Effector CD8-positive, alpha-beta T cell (primary cell): Measurements from ENCODE around the gene UBIAD1.
"Not testable (repeated sequence)": the region's sequence is repeated elsewhere in the genome, so short reads cannot be mapped to it uniquely, and the experiment has no call there.

Experiments used
- DNase-seq: peaks from one replicate; lab custom pipeline; 2025; lab: John Stamatoyannopoulos, UW
- total RNA-seq, 4 experiments: gene quantifications; one replicate each; lab custom pipeline; 2026; lab: John Stamatoyannopoulos, UW

UBIAD1 gene, protein sequence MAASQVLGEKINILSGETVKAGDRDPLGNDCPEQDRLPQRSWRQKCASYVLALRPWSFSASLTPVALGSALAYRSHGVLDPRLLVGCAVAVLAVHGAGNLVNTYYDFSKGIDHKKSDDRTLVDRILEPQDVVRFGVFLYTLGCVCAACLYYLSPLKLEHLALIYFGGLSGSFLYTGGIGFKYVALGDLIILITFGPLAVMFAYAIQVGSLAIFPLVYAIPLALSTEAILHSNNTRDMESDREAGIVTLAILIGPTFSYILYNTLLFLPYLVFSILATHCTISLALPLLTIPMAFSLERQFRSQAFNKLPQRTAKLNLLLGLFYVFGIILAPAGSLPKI
- total RNA-seq, result 24.5 to 38.1 (median 37.0) reads per million in 4 experiments

DNA sequence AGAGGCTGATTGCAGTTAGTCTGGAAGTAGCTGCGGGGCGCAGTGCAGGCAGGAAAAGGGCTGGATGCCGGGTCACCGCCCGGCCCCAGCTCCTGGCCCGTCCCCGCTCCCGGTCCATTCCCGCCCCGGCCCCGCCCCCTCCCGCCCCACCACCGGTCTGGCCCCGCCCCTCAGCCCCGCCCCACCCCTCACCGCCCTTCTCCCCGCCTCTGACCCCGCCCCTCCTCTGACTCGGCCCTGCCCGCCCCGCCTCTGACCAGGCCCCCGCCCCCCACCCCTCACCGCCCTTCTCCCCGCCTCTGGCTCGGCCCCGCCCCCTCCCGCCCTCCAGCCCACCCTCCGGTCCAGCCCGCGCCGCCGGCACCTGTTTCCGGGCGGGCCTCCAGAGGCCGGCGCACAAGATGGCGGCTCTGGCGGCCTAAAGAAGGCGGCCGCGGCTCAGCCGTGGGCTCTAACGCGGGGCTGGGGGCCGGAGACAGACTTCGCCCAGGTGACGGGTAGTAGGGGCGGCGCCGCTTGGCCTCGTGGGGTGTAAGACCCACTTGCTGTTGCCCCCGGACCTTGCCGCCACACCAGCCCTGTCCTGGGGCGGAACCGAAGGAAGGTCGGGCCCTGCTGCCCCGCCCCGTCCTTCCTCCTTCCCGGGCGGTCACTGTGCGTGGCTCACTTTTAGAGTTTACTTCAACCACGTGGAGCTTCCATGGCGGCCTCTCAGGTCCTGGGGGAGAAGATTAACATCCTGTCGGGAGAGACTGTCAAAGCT, at the start of gene UBIAD1:
UBIAD1 (plus strand) TSS at position 367 of the 763 bp plus-strand sequence; CDS start at position 701, 334 bp downstream.
- DNase-seq, result peak; percentile 84

DNA sequence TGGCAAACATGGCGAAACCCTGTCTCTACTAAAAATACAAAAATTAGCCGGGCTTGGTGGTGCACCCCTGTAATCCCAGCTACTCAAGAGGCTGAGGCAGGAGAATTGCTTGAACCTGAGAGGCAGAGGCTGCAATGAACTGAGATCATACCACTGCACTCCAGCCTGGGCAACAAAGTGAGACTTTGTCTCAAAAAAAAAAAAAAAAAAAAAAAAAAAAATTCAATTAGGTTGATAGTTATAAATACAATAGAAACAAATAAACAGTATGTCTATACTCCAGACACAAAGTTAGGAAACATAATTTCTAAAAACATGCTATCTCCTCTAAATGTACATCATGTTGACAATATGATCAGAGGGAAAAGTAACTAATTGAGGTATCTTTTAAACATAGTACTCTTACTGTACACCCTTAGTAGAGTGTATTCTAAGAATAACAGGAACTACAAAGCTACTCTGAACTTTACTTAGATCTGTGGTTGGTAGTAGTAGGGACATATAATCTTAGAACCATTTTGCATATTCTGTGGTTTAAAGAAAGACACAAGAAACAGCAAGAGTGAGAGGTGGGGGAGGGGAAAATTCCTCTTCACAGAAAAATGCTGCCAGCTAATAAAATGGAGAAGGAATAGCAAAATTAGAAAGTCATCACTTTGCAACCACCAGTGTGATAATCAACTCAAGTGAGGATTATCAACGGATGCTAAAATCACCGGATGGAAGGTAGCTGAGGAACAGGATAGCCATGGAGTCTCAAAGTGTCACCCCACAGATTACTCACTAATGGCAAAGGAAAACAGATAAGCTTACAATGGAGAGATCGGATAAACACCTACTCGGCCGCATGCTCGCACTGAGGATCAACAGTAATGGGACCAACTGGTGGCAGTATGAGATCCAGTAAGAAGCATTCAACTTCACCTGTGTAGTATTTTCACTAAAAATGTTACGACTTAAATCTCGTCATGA, 45.6 kb upstream of the UBIAD1 start:
- no peak for DNase-seq

DNA sequence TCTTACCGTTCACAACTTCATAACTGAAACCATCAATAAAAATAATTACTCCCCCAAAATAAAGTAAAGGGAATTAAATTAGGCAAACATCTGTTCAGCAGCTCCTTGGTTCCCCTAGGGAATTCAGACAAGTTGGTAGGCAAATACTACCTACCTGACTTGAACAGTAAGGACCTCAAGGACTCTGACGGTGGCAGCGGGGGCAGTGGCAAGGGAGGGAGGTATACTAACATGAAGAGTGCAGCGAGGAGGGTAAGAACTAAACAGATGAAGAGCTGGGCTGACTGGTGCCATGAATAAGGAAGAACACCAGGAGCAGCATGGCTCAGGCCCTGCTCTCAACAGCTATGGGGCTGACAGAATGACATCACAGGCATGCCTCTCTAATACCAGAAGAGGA, 43.8 kb upstream of the UBIAD1 start:
- no peak for DNase-seq

DNA sequence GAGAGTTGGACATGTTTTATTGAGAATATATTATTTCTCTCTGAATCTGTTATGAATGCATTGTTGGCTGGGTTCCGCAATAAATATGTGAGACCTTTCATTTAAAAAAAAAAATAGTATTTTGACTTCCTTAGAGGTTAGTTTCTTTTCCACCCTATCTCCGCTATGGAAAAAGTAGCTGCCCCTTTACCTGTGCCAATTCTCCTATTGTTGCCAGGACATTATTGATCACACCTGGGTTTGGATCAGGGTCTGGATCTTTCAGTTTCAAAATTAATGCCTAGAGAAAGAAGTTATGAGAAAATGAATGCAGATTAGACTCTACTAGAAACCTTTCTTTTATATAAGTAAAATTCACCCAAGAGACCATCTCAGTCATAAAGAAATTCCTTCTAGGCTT, 39.8 kb upstream of the UBIAD1 start:
- DNase-seq, result no peak

DNA sequence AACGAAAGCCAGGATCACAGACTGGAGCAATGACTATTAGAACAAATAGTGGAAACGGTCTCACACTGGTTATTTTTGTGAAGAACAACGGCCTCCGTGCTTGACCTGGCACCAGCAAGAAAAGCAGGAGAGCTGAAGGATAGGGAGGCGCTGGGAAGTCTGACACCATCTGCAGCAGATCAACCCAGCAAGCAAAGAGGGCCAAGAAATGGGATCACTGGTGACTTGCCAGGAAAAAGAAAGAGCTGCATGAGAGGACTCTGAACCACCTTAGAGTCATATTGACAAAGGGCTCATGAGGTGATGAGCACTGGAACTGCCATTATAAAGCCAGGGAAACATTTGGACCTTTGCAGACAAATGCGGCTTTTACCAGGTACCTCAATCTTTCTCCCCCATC, 35.6 kb upstream of the UBIAD1 start:
- no peak for DNase-seq

DNA sequence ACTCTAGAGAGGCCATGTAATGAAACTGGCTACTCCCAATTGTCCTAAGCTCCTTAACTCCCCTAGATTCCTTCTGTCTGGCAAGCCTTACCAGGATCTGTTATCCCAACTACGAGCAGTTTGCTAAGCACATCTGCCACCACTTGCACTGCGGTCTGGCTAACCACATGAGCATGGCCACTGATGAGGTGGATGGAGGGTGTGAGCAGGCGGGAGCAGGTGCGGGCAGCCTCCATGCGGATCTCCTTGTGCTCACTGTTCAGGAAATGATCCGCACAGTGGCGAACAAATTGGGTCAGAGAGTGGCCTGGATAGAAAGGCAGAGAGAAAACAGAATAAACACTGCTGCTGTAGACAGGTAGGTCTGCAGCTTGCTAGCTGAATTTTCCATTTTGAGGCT, 34.7 kb upstream of the UBIAD1 start:
- DNase-seq, result no peak

DNA sequence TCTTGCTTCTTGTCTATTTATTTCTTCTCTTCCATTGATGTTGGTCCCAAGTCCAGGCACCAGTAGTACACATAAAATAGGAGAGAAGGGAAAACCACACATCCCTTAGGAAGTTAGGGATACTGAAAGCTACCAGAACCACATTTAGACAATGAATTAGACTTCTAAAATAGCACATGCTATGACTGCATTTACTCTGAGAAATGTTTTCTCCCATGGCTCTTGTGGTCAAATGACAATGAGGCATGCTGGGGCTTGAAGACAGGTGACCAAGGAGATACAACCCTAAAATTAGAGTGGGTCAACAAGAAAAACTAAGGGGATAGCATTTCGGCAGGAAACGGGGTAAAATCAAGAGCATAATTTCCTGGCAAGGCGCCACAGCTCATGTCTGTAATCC, 27.8 kb upstream of the UBIAD1 start:
- no peak for DNase-seq

DNA sequence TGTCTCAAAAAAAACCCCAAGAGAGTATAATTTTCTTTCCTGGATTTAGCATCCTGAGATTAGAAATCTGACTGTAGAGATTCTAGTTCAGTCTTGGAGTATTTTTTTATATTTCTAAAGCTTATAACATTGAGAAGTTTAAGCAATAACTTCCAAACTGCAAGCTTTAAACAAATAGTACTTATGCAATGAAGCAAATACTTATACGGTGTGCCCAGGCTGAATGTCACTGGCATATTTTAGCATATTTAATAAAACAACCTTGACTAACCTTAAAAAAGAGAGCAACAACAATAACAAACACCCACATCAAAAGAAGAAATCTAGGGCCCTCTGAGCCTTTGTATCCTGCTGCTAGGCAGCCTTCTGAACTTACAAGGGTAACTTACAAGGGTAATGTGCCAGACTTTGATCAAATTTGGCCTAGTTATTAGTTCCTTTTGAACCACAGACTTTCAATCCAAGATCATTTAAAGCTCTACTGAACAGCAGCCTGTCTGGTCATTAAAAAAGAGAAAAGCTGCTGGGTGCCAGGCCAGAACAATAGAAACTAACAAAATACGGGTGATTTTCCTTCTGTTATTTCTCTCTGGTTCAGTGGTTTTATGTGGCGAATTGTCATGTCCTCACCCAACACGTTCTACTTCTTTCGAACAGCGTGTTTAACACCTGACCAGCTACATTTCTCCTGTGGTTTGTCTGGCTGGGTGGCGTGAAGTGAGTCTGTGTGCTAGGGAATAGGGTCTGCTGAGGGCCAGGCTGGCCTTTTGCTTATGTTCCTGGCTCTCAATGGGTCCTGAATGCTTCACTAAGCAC, 26.9 kb upstream of the UBIAD1 start:
- DNase-seq, result no peak

DNA sequence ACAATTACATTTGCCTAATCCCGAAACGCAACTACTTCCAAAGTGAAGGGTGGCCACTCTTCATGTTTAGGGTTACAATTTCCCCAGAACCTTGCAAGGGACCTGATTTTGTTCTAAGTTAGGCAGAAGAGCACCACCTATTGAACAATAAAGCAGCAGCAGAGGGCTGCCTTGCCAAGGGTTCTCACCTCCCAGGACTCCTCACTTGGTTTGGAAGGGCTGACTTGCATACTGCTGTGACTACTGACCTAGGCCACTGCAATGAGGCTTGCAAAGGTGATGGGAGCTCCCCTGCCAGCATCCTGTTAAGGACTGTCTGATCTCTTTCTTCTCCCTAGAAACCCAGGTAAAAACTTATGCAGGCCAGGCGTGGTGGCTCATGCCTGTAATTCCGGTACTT, 24.8 kb upstream of the UBIAD1 start:
- no peak for DNase-seq

DNA sequence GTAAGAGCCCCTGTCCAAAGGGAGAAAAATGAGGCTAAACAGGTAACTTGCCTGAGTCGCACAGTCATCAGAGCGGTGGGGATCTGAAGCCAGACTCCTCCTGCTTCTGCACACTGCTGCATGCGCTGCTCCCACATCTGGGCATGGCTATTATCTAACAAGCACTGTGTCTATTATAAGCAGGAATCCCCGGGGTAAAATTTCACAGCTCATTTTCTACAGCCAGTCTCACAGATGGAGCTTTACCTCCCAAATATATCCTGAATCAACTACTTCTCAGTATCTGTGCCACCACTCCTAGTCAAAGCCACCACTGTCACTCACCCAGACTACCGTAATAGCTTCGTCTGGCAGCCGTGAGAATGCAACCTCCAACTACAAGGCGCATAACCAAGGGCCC, 20.5 kb upstream of the UBIAD1 start:
- no peak for DNase-seq

DNA sequence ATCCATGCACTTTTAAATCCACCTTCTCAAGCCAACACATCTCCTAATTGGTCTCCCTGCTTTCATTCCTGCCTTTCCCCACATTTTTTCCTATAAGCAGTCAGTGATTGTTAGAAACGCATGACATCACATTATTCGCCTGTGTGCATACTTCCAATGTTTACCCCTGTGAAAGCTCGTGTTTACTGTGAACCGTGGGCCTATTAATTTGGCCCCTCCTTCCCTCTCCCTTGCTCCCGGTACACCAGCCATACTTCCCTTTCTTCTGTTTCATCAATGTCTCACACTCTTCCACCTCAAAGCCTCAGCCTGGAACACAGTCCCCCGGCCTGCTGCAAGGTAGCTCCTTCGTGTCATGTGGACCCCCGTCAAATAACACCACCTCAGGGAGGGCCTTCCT, 19.8 kb upstream of the UBIAD1 start:
- no peak for DNase-seq

DNA sequence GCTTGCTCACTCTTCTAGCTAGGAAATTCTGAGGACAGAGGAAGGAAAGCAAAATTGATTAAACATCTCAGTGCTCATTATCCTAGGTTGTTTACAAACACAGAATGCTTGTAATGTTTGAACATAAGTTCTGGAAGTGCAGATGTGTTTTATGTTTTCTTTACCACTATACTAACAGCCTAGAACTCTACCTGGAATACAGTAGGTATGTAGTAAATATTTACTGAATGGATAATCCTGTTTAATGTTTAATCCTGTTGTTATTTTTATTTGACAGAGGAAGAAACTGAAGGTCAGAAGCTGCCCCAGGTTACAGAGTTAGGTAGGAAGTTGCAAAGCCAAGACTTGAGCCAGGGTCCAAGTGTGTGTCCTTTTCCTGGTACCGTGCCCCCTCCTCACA, 16.7 kb upstream of the UBIAD1 start:
- DNase-seq, result no peak

DNA sequence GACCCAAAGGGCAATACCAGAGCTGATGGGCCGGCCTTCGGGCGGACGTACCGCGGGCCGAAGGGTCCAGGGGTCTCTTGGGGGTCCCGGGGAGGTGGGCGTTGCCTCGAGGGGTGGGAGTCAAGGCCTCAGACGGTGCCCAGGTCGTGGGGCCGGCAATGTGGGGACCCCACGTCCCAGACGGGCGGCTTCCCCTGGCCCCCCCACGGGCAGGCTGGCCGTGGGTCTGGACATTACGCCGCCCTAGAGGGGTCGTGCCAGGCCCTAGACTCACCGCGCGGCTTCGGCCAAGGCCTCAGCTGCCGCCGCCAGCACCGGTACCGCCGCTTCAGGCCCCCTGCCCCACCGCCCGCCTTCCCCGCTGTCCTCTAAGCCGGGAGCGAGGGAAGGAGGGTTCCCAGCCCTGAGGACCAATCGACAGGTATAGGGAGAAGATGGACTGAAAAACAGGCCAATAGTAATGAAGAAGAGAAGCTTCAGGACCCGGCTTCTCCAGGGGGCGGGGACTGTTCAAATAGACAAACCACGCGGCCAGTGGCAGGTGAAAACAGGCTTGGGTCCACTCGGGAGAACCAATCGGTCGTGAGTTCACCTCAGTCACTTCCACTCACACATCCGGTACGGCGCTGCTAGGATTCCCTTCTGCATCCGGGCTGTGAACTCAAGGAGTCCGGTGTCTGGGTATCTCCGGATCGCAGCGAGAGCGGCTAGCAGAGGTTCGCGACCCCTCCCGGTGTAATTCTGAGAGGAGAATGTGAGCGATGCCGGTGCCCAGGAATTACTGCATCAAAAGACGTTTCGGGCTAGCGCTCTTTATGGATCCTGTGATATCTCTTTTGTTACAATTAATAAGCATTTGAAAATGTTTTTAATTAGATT, 10.6 kb upstream of the UBIAD1 start, which contains the start of gene MTOR:
MTOR (minus strand) TSS at position 381 of the 879 bp plus-strand sequence. CDS start 3,142 bp downstream, outside the sequence.
- DNase-seq, result peak; percentile 95

DNA sequence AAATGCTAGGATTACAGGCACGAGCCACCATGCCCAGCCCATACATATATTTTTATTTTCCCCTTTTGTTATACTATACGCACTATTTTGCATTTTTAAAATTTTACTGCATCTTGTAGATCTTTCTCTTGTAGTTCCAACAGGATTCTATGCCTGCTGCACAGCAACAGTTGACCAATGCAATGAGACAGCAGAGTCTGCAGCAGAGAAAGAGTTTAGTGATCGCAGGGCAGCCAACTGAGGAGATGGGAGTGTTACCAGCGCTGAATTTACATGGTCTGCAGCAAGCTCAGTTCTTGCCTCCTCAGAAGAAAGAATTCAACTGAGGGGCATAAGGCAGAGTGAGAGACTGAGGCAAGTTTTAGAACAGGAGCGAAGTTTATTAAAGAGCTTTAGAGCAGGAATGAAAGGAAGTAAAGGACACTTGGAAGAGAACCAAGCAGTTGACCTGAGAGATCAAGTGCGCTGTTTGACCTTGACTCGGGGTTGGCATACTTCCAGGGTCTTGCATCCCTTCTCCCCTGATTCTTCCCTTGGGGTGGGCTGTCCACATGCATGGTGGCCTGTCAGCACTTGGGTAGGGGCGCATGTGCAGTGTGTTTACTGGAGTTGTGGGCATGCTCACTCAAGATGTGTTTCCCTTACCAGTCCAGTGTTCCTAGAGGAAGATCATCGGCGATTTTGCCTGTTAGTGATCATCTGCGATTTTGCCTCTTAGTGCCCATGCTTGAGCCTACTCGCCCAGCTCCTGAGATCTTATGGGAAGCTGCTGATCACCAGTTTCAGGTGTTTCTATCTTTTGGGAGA, 6.5 kb upstream of the UBIAD1 start:
- no peak for DNase-seq

DNA sequence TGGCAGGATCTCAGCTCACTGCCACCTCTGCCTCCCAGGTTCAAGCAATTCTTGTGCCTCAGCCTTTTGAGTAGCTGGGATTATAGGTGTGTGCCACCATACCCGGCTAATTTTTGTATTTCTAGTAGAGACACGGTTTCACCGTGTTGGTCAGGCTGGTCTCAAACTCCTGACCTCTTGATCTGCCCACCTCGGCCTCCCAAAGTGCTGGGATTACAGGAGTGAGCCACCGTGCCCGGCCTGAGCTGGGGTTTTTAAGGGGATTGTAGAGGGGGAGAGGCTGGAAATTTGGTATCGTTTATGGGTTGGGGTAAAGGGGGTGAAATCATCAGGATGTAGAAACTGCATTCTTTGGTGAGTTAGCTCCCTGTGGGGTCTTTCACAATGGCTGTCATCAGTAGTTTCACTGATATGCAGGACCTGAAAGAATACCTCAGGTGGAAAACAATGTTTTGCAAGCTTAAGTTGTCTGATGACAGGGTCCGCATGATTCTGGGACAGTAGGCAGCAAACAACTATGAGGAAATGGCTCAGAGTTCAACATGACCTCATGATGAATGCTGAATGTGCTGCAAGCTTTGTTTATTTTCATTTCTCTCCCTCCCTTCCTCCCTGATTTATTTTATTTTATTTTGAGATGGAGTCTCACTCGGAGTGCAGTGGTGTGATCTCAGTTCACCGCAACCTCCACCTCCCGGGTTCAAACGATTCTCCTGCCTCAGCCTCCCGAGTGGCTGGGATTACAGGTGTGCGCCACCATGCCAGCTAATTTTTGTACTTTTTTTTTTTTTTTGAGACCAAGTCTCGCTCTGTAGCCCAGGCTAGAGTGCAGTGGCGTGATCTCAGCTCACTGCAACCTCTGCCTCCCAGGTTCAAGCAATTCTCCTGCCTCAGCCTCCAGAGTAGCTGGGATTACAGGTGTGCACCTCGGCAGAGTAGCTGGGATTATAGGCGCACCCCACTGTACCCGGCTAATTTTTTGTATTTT, 5.4 kb upstream of the UBIAD1 start:
- not testable (repeated sequence) for DNase-seq

DNA sequence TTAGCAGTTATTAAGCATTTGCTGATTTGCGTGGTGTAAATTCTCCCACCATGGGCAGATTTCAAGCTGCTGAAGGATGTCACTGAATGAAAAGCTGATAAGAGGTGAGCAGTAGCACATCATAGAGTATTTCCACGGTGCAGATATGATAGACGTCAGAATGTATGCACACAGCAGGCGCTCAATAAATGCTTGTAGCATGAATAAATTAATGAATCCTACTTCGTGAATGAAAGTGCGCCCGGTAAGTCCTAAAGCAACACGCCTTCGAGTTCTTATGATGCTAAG, 510 bp upstream of the UBIAD1 start:
- DNase-seq, result no peak

DNA sequence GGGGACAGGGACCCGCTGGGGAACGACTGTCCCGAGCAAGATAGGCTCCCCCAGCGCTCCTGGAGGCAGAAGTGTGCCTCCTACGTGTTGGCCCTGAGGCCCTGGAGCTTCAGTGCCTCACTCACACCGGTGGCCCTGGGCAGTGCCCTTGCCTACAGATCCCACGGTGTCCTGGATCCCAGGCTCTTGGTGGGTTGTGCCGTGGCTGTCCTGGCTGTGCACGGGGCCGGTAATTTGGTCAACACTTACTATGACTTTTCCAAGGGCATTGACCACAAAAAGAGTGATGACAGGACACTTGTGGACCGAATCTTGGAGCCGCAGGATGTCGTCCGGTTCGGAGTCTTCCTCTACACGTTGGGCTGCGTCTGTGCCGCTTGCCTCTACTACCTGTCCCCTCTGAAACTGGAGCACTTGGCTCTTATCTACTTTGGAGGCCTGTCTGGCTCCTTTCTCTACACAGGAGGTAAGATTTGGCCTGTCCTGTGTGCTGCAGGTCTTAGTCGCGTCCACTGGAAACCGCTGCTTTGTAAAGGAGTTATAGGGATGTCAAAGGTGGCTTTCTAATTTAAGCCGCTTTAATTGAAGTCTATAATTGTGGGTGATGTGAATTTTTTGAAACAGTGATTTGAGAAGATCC, 717 bp downstream of the UBIAD1 start:
- no peak for DNase-seq

DNA sequence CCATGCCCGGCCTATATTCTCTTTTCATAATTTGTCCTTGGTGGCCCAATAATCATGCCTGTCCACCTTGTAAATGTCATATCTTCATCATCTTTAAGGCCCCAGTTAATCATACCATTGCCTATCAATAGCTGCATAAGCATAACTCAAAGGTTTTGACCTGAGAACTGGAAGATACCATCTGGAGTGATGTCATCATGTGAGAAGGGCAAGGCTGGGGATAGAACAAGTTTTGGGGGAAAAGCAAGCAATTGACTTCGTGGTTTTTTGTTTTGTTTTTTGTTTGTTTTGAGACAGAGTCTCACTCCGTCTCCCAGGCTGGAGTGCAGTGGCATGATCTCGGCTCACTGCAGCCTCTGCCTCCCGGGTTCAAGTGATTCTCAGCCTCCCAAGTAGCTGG, 6.2 kb downstream of the UBIAD1 start:
- no peak for DNase-seq
